ENCODE results near the gene C20orf141.
"Not testable (repeated sequence)": the region's sequence is repeated elsewhere in the genome, so short reads cannot be mapped to it uniquely, and the experiment has no call there.

The C20orf141 gene

GRCh38 chr20:2805689-2806350 is 9.0 kb upstream of the C20orf141 start:
- no peak for DNase-seq (ENCODE audit: low read depth)
- H3K4me3 ChIP-seq (ENCODE audit: low read length) = no peak overlapping the region
- TF ChIP-seq CTCF (conservative IDR thresholded peaks at IDR 0.05; ENCODE audit: low read depth, low read length) = no peak

DNA sequence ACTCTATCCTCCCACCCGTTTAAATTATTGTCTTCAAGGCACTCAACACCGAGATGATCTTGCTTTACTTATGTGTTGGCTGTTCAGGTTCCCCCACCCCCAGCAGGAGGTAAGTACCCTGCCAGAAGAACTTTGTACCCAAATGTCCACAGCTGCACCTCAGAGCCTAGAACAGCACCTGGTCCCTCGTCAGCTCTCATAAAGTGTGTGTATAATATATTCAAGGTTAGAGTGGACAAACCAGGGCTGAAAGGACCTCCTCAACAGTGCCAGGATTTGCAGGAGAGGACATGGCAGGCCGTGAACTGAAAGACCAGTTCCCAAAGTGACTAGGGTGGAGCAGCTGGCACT is 8.5 kb upstream of the C20orf141 start:
- DNase-seq (ENCODE audit: low read depth) = no peak
- H3K4me3 ChIP-seq (ENCODE audit: low read length) = no peak overlapping the region
- TF ChIP-seq CTCF (conservative IDR thresholded peaks at IDR 0.05; ENCODE audit: low read depth, low read length) = no peak

GRCh38 chr20:2807019-2807418 is 7.8 kb upstream of the C20orf141 start:
- TF ChIP-seq CTCF (conservative IDR thresholded peaks at IDR 0.05; ENCODE audit: low read depth, low read length) = no peak
- DNase-seq (ENCODE audit: low read depth) = no peak
- H3K4me3 ChIP-seq (ENCODE audit: low read length) = no peak overlapping the region

DNA sequence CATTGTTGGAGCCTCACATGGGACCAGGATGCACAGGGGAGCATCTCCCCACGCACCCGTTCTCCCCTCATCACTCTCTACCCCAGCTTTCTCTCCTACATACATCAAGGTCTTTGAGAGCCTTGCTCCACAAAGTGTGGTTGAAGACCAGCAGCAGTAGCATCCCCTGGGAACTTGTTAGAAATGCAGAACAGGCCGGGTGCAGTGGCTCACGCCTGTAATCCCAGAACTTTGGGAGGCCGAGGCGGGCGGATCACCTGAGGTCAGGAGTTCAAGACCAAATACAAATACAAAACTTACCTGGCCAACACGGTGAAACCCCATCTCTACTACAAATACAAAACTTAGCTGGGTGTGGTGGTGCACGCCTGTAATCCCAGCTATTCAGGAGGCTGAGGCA is 6.9 kb upstream of the C20orf141 start:
- H3K4me3 ChIP-seq (ENCODE audit: low read length); DNase-seq (ENCODE audit: low read depth): not testable (repeated sequence)

GRCh38 chr20:2809690-2810089 is 5.1 kb upstream of the C20orf141 start:
- no peak for DNase-seq (ENCODE audit: low read depth)
- H3K4me3 ChIP-seq (ENCODE audit: low read length) = no peak overlapping the region
- TF ChIP-seq CTCF (conservative IDR thresholded peaks at IDR 0.05; ENCODE audit: low read depth, low read length) = no peak

- TF ChIP-seq CTCF (conservative IDR thresholded peaks at IDR 0.05; ENCODE audit: low read depth, low read length) = no peak
- DNase-seq (ENCODE audit: low read depth) = no peak
- no peak overlapping the region for H3K4me3 ChIP-seq (ENCODE audit: low read length)
Measured at GRCh38 chr20:2812189-2812588, 2.6 kb upstream of the C20orf141 start.

DNA sequence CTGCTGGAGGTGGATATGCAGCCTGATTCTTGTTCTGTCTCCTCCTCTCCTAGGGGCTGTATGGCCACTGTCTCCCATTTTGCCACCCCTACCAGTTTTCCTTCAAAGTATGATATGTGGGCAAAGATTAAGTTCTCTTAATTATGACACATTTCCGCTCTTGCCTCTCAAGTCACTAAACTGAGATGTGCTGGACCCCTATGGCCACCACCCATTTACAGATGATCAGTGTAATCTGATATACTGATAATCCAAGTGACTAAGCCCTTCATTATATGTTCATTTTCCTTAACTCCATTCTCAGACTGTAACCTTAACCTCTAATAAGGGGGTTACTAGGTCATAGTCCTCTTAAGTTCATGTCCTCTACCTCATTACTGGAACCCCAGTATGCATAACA is 711 bp upstream of the C20orf141 start:
- no peak for TF ChIP-seq CTCF (conservative IDR thresholded peaks at IDR 0.05; ENCODE audit: low read depth, low read length)
- DNase-seq (ENCODE audit: low read depth) = no peak
- H3K4me3 ChIP-seq (ENCODE audit: low read length) = no peak overlapping the region

All from retinal pigment epithelial cell (primary cell).